ENCODE data around the gene TMEM231.

The TMEM231 gene

GRCh38 chr16:75495076-75495674 is 60.9 kb downstream of the TMEM231 start, which contains the start of gene CHST6:
CHST6 (minus strand) TSS chr16:75495441; CDS start chr16:75479828, 15,613 bp downstream.
- TF ChIP-seq CTCF (IDR thresholded peaks at IDR 0.05; ENCODE audit: insufficient read depth, low read depth, low read length, missing control alignments): no peak
- H3K4me3 ChIP-seq (ENCODE audit: low read length): peak within 1 kb of the TSS; percentile 14
- DNase-seq (ENCODE audit: low read depth): no peak

GRCh38 chr16:75494661-75495075 is 61.4 kb downstream of the TMEM231 start:
- no peak for DNase-seq (ENCODE audit: low read depth)
- peak overlapping the region; percentile 14 for H3K4me3 ChIP-seq (ENCODE audit: low read length)

GRCh38 chr16:75494184-75494583 is 61.9 kb downstream of the TMEM231 start:
- no peak overlapping the region for H3K4me3 ChIP-seq (ENCODE audit: low read length)
- no peak for TF ChIP-seq CTCF (IDR thresholded peaks at IDR 0.05; ENCODE audit: insufficient read depth, low read depth, low read length, missing control alignments)
- no peak for DNase-seq (ENCODE audit: low read depth)

More at GRCh38 chr16:75494661-75495075, 61.4 kb downstream of the TMEM231 start:
- TF ChIP-seq CTCF (IDR thresholded peaks at IDR 0.05; ENCODE audit: insufficient read depth, low read depth, low read length, missing control alignments): no peak

- no peak overlapping the region for H3K4me3 ChIP-seq (ENCODE audit: low read length)
- no peak for TF ChIP-seq CTCF (IDR thresholded peaks at IDR 0.05; ENCODE audit: insufficient read depth, low read depth, low read length, missing control alignments)
- DNase-seq (ENCODE audit: low read depth): no peak
Measured at GRCh38 chr16:75491876-75492275, 64.2 kb downstream of the TMEM231 start.

GRCh38 chr16:75488322-75488721 is 67.7 kb downstream of the TMEM231 start:
- no peak overlapping the region for H3K4me3 ChIP-seq (ENCODE audit: low read length)
- no peak for TF ChIP-seq CTCF (IDR thresholded peaks at IDR 0.05; ENCODE audit: insufficient read depth, low read depth, low read length, missing control alignments)
- DNase-seq (ENCODE audit: low read depth): no peak
